GM19328 (cell line): ENCODE data around the gene CHRM4.

Experiments
- ATAC-seq: cut with Tn5 transposase; IDR thresholded peaks from one replicate; pipeline ENCODE4 v1.9.1; 2021; ENCODE audit warnings: mild to moderate bottlenecking, moderate library complexity; ENCODE audit not compliant: unreplicated experiment

Gene CHRM4

DNA sequence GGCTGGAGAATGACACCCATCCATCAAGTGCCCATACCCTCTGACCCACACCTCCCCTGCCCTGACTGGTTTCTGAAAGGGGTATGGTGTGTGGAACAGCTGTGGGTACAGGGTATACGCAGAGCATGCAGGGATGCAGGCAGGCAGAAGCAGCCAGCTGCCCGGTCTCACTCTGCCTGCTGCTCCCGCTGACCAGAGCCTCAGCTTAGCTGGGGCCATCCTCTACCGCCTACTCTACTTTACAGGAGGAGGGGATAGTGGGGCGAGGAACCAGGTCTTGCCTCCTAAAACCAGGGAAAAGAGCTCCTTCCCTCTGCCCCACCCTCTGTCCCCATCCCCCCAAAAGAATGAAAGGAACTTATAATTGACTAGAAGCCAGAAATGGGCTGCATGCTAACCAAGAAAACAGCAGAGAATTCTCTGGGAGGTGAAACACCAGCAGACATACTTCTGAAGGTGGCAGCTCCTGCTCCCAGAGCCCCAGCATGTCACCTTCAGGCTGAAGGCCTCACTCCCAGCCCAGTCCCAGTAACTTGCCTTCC lies 13.0 kb upstream of the CHRM4 start:
- no peak for ATAC-seq

DNA sequence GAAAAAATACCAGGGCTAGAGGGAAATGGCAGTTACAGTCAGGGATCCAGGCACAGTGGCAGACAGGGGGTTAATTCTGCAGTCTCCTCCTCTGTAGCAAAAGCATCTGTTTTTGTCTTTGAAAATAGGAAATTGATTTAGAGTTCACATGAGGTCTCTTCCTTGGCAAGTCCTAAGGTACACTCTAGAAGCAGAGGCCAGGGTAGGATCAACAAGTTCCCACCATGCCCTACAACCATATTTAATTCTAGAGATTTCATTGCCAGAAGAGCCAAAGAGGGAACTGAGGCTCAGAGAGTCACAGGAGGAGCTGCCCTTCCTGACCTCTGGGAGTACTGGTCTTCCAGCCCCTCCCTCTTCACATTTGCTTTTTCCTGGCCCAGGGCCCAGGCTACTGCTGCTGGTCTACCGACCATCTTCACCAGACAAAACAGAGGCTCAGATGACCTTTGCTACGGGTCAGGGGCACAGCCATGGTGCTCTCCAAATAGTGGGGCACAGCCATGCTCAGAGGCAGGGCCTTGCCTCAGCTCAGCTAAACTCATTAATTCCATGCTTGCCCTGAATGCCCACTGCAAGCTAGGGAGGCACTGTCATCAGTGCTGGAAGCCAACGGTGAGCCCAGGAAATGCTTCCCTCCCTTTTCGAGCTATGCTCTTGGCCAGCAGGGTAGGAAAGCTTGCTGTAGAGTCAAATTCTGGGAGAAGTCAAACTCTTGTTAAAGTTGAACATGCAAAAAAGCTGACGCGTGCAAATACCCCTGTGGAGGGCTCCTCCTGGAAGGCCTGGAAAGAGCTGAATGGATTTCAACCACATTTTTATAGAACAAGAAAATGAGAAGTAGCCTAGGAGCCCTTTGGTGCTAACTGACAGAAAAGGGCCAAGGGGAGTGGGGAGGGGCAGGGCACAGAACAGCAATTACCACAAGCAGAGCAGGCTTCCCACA lies 11.7 kb upstream of the CHRM4 start:
- ATAC-seq: no peak

DNA sequence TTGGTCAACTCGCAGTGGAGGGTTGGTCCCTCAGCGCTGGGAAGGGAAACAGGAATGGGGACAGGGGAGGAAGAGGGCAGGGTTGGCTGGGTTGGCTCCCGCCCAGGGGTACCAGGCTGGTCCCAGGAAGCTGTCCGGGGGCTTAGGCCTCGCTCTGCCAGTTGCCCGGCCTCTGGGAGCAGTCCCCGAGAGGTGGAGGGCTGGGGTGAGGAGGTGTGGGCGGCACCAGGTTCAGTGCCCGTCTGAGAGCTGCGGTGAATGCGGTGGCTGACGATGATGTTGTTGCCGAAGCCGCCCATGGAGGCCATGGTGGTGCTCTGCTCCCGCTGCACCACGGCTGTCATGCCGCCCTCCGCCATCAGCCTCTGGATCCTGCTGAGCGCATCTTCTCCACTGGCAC lies 6.0 kb upstream of the CHRM4 start:
- no peak for ATAC-seq

DNA sequence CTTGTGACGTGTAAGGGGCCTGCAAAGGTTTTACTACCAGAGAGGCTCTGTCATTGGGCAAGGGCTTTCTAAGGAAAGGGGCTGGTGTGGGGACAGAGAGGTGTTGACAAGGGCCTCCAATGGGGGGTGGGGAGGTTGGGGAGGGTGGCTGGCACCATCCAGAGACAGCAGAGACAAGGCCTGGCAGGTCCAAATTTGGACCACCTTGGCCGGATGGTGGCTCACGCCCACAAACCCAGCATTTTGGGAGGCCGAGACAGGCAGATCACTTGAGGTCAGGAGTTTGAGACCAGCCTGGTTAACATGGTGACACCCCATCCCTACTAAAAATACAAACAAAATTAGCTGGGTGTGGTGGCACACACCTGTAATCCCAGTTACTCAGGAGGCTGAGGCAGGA lies 2.2 kb upstream of the CHRM4 start:
- ATAC-seq: no peak

DNA sequence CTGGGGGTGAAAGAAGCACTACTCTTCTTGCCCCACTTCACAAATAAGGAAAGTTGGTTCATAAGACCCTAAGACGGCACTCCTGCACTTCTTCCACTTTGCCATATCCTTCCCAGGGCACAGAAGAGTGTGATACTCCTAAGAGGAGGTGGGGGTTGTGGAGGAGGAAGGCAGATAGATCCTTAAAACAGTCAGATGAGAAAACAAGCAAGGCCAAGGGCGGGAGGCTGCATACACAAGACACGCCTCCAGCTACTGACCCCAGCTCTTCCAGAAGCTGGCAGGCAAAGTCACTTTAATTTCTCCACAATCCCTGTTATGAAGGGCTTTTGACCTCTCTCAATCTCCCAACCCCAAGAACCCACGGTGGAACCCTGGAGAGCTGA lies 1.6 kb upstream of the CHRM4 start:
- ATAC-seq: no peak

DNA sequence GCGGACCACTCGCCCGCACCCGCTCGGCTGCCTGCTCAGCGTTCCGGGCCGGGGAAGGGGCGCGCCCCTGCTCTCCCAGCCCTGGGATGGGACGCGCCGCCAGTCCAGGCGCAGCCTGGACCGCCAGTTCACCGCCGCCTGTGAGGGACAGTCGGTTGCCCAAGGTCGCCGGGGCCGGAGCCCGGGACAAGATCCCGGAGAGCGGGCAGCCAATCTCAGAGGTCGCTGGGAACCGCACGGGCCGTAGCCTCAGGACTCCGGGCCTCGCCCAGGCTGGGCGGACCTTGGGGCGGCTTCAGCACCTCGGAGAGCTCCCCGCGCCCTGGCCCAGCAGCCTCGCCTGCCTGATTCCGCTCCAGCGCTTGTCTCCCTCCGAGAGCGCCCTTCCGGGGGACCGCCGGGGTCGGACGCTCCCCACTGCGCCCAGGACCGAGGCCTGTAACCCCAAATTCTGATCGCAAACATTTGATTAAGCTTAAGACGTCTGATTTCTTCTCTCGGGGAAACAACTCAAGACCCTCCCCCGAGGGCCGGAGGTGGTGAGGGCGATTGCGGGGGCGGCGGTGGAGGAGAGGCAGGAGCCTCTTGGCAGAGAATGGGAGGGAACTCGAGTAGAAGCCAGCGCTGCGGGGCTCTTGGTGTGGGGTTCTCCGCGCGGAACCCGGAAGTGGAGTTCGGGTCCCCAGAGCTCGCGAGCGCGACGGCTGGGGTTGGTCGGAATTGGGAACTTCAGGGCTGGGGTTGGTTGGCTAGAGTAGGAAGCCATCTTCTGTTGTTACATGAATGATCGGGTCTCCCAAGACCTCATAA lies 1.1 kb upstream of the CHRM4 start:
- no peak for ATAC-seq

DNA sequence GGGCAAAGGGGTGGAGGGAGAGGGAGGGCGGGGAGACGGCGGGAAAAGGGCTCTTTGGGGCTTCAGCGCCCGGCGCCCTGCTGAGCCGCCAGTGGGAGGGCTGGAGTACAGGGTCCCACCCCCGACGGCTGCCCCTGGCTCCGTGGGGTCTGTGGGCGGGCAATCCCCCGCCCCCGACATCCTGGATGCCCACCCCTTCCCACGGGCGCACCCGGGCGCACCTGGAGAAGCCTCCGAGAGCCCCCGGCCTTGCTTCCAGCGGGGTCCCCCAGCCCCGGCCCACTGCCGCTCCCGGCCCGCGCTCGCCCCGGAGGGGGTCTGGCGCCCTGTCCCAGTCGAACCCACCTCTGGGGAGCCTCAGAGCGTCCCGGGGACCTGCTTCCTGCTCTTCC lies 394 bp downstream of the CHRM4 start:
- no peak for ATAC-seq

DNA sequence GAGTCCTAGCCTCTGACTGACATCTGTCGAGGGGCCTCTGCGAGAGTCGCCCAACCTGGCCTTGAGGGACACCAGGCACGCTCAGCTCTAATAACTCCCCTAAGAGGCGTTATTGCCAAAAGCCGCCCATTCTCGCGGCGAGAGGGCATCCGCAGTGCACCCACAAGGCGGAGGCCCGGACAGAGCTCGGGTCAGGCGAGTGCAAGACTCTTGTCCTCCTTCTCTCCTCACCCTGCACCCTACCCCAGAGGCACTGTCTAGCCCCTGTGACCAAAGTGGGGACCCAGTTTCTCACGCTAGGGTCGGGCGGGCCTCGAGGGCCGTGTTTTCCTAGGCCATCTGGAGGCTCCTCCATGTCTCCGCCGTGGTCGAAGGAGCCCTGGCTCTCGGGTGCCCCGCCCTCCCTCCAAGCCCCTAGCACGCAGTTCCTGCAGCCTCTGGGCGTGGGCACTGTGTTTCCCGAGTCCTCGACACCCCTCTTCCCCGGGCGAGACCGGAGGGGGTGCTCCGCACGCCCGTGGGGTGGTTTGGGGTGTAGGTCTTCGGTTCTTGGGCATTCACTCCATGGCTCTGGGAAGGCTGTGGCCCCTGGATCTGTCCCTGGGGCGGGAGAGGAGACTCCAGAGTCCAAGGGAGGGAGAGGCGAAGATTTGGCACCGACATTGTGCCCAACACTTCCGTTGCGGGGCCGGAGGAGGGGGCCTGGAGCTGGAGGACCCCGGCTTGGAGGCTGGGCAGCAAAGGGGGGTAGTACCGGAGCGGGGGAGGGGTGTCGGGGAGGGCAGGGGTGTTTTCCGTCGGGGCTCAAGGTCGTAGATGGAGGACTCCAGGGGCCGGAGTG lies 1.0 kb downstream of the CHRM4 start:
- no peak for ATAC-seq

DNA sequence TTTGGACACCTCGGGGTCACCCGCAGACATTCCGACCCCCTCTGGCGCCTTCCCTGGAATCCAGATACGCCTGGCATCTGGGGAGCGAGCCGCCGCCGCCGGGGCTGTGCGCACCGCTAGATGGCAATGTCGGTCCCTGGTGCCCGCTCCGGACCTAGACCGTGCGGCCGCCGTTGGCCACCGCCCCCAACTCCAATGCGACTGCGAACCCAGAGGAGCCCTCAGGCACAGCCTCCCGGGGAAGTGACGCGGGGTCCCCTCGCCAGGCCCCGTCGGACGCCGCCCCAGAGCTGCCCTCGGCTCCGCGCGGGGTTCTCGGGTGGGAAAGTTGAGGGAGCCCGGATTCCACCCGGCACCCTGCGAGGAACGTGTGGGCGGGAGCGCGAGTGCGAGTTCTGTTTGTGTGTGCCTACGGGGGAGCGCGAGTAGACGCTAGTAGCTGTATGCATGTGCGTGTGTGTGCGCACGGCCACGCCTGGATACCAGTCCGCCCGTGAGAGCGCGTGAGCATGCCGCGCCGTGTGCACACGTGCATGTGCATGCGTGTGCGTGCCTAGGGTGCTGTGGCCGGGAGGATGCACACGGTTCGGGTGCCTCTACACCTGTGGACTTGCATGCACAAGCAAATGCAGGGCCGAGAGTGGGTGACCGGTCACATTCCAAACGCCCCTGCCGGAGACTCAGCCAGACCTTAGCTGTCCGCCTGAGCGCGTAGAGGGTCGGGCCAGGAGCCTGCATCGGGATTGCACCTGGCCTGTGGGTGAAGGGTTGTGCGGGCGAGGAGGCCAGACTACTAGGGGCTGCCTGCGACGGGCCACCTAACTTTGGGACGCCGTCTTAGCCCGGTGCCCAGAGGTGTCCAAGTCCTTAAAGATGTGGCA lies 1.9 kb downstream of the CHRM4 start:
- ATAC-seq: no peak

DNA sequence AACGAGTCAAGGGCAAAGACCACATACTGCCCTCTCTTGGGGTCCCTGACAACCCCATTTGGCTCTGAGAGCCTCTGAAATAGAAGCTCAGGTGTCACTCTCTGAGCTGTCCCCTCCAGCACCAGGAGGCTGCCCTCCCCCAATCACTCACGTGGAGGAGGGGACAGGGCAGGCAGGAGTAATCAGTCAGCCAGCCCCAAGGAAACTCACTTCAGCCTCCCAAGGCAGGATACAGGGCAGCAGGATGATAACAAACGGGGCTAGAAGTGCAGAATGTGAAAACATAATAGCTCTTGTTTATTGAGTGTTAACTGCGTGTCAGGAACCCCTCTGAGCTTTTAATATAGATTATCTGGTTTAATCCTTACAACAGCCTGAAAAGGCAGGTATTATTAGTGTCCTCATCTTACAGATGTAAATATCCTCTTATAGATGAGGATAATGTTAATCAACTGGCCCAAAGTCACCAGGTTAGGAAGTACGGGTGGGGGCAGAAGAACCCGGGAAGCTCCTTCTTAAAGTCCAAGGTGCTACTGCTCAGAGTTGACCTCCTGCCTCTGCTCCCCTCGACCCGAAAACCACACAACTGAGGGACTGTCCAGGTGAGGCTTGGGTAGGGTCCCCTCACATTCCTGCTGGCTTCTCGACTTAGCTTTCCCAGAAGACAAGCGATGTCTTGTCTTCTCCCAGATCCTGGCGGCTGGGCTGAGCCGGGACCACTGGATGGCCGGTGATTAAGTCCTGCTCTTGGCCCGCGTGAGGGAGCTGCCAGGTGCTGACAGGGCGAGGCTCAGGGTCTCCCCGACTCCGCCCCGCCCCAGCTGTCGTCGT lies 2.7 kb downstream of the CHRM4 start:
- no peak for ATAC-seq

DNA sequence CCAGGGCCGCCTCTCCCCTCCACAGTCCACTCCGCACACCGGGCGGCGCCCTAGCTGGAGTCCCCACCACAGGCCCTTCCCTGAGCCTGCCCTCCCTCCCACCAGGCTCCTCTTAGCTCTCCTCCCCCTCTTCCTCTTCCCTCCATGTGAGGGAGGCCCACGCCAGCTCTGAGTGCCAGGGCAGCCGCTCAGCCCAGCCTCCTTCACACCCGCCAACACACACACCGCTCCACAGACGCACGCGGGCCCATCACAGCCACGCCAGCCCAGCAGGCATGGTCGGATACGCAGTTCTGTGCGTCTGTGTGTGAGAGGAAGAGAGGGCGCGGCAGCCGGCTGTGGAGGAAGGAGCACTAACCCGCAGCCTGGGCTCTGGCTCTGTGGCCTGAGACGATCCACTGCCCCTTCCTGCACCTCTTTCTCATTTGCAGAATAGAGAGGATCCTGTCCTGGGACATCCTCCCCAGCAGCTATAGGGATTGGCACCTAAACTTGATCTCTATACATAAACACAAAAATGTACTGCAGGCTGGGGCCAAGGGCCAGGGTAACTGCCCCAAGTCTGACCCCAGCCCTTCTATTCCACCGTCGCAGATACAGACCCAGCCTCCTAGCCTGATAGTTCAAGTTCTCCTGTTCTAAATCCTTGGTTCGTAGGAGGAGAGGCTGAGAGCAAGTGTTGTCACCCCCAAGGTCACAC lies 3.5 kb downstream of the CHRM4 start:
- no peak for ATAC-seq

DNA sequence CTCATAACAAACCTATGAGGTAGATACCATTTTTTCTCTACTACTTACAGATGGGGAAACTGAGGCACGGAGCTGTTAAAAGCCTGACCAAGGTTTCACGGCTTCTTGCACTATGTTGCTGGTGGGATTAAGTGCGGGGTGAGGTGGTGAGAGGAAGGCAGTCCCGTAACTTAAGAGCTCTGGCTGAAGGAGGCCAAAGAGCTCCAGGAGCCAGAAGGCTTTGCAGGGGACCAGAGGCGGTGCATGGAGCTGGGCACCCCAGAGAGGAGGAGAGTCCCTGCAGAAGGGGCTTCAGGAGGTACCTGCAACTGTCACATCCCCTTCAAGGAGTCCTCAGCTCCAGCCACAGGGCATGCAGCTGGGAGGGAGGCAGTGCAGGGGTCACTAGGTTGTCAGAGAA lies 4.1 kb downstream of the CHRM4 start:
- ATAC-seq: no peak

DNA sequence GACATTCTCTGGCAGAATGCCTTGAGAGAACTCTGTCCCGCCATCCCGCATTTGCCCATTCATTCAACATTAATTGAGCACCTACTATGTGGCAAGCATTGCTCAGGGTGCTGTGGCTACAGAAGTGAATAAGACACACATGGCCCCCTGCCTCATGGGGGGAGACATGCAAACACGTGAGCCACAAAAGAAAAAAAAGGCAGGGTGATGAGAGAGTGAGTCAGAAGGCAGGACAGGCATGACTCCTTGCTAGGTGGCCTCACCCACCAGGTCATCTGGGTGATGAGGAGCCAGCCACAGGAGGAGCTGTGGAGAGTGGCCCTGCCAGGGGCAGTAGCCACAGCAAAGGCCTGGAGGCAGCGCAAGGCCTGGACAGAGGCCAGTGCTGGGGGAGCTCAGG lies 4.9 kb downstream of the CHRM4 start:
- ATAC-seq: no peak

DNA sequence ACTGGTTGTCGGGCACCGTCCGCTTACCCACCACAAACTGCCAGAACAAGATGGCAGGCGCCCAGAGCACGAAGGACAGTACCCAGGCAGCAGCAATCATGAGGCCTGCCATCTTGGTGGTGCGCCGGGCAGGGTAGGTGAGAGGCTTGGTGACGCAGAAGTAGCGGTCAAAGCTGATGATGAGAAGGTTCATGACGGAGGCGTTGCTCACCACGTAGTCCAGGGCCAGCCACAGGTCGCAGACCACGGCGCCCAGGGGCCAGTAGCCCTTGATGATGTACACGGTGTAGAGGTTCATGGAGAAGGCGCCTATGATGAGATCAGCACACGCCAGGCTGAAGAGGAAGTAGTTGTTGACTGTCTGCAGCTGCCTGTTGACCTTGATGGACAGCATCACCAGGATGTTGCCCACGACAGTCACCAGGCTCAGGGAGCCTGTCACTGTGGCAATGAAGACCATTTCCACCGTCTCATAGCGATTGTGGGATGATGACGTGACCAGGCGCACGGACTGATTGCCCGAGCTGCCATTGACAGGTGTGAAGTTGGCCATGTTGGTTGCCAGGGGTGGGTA lies 5.5 kb downstream of the CHRM4 start:
- ATAC-seq: no peak

DNA sequence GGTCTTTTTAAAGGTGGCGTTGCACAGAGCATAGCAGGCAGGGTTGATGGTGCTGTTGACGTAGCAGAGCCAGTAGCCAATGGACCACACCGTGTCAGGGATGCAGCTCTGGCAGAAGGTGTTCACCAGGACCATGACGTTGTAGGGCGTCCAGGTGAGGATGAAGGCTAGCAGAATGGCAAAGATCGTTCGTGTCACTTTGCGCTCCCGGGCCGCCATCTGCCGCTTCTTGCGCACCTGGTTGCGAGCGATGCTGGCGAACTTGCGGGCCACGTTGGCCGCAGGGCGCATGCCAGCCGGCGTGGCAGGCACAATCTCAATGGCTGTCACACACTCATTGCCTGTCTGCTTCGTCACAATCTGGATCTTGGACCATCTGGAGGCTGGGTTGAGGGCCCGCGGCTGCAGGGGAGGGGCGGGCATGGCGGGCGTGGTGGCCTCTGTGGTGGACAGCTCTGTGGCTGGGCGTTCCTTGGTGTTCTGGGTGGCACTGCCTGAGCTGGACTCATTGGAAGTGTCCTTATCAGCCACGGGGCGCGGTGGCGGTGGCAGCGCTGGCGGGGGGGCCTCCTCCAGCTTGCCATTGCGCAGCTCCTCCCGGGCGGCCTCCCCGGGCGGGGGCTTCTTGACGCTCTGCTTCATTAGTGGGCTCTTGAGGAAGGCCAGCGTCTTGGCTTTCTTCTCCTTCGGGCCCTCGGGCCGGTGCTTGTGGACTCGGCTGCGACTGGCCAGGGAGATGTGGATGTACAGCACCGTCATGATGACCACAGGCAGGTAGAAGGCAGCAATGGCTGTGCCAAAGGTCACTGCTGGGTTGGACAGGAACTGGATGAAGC lies 6.2 kb downstream of the CHRM4 start:
- no peak for ATAC-seq

DNA sequence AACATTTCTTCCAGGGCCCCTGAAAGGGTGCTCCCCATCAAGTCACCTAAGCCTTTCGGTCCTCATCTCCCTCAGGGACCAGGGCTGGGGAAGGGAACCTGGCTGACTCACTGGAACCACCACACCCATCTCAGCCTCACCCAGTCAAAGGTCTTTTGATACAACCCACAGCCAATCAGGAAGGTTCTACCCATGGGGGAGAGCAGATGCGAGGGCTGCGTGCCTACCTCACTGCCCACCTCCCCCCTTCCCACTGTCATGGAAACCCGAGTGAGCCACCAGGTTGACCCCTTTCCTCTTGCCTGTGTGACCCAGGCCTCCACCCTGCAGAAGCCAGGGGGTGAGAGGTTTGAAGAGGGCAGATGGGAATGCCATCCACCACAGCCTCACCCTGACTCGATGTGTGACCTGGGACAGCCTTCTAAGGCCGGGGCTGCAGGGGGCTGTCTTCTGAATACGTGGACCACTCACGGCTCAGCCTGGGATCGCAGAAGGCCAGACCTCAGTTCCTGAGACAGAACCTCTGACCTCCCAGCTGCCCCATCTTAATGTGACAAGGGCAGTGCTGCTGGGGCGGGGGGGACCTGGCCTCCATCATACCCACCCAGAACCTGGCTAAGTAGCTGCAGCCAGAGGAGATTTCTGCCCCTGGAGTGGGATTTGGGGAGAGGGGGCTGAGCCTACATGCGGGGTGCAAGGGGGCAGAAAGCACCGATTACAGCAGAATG lies 7.4 kb downstream of the CHRM4 start:
- ATAC-seq: no peak

DNA sequence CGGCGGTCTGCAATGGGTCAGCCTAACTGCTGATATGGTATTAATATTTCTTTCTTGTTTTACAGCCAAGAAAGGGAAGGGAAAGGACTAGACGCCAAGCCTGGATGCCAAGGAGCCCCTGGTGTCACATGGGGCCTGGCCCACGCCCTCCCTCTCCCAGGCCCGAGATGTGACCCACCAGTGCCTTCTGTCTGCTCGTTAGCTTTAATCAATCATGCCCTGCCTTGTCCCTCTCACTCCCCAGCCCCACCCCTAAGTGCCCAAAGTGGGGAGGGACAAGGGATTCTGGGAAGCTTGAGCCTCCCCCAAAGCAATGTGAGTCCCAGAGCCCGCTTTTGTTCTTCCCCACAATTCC lies 8.2 kb downstream of the CHRM4 start:
- ATAC-seq: no peak
